ENCODE measurements around the gene ILK.

Gene ILK

GRCh38 chr11:6603287-6604080, at the start of gene ILK, which contains the start of gene RRP8:
Gene ILK (plus strand): TSS chr11:6603774. CDS start chr11:6604272, 498 bp downstream.
Gene RRP8 (minus strand): TSS chr11:6603616. CDS start chr11:6603502, 114 bp downstream.
- FAIRE-seq, result no peak

GRCh38 chr11:6554828-6555706, 48.5 kb upstream of the ILK start:
- no peak for FAIRE-seq

- FAIRE-seq, result no peak
These were observed 47.2 kb upstream of the ILK start for GRCh38 chr11:6556139-6556949.

- no peak for FAIRE-seq
These were observed 46.5 kb upstream of the ILK start for GRCh38 chr11:6557063-6557462.

- FAIRE-seq, result no peak
These were observed 45.6 kb upstream of the ILK start for GRCh38 chr11:6557761-6558674.

- no peak for FAIRE-seq
These were observed 44.2 kb upstream of the ILK start for GRCh38 chr11:6559369-6559768.

GRCh38 chr11:6561288-6561687, 42.3 kb upstream of the ILK start:
- no peak for FAIRE-seq

- no peak for FAIRE-seq
These were observed 40.4 kb upstream of the ILK start for GRCh38 chr11:6563121-6563619.

- no peak for FAIRE-seq
These were observed 39.9 kb upstream of the ILK start for GRCh38 chr11:6563667-6564066.

- no peak for FAIRE-seq
These were observed 38.2 kb upstream of the ILK start for GRCh38 chr11:6565325-6565724.

GRCh38 chr11:6565988-6566703, 37.4 kb upstream of the ILK start:
- FAIRE-seq, result no peak

GRCh38 chr11:6566704-6567370, 36.7 kb upstream of the ILK start:
- FAIRE-seq, result no peak

GRCh38 chr11:6567371-6567745, 36.2 kb upstream of the ILK start:
- FAIRE-seq, result no peak

GRCh38 chr11:6568191-6568918, 35.2 kb upstream of the ILK start:
- FAIRE-seq, result no peak

GRCh38 chr11:6569706-6570105, 33.9 kb upstream of the ILK start:
- no peak for FAIRE-seq

GRCh38 chr11:6570691-6571427, 32.7 kb upstream of the ILK start:
- no peak for FAIRE-seq

GRCh38 chr11:6571434-6572008, 32.1 kb upstream of the ILK start:
- FAIRE-seq, result no peak

- no peak for FAIRE-seq
These were observed 31.4 kb upstream of the ILK start for GRCh38 chr11:6572215-6572614.
